ENCODE data around the gene CADM1.

- TF ChIP-seq CTCF (conservative IDR thresholded peaks at IDR 0.05 in 1 of 2, IDR thresholded peaks at IDR 0.05 in 1 of 2; ENCODE audit: low read depth in 1 of 2, low read length in 2 of 2) (no peak), EZH2 (IDR thresholded peaks at IDR 0.05; ENCODE audit: low read length, missing control alignments) (no peak)
Measured at GRCh38 chr11:115214644-115215234, 289.5 kb downstream of the CADM1 start.
